Stomach (tissue), 4 donors: ENCODE data around the gene DGCR8.

Experiments used
- CTCF ChIP-seq, 7 experiments: fragments of 450-650 bp in 4 of 7; fragments of 200-600 bp in 3 of 7; sonication (generic) in 3 of 7; IDR thresholded peaks; one replicate each; pipeline ENCODE4 v1.5.1; 2016 to 2019; ENCODE audit warnings: antibody characterized with exemption in 7 of 7, control low read depth in 2 of 7, mild to moderate bottlenecking in 1 of 7
- POLR2A ChIP-seq, 4 donors: fragments of 450-650 bp; IDR thresholded peaks; one replicate each; pipeline ENCODE4 v1.6.1; 2016; ENCODE audit warnings: antibody characterized with exemption in 4 of 4, control low read depth in 2 of 4, mild to moderate bottlenecking in 1 of 4, moderate library complexity in 1 of 4
- POLR2AphosphoS5 ChIP-seq, 3 donors: sonication (generic); formaldehyde crosslinking; IDR thresholded peaks; one replicate each; pipeline ENCODE4 v1.6.1; 2016; ENCODE audit warnings: antibody characterized with exemption in 3 of 3

GRCh38 chr22:20128619-20128901 is 48.5 kb downstream of the DGCR8 start:
- TF ChIP-seq POLR2AphosphoS5 (IDR thresholded peaks at IDR 0.05) (no peak), CTCF (IDR thresholded peaks at IDR 0.05) (no peak), POLR2A (IDR thresholded peaks at IDR 0.05) (no peak)
